ENCODE measurements around the gene CGNL1.

Gene CGNL1

DNA sequence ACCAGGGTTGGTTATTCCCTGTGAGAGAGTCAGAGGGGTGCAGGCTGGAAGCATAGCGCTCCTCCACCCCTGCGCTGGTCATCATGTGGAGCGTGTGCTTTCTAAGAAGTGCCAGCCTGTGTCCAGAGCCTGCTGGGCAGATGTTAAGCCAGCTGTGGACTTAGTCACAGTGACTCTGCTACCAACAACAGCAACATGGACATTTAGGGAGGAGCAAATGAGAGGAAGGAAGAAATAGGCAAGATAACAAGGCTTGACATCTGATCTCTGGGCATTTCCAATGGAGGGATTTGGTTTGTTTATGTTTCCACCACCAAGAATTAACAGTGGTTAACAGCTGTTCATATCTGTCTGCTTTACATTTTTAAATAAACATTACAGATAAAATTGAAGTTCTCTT, 179.0 kb downstream of the CGNL1 start:
- TF ChIP-seq, protein P1, sequence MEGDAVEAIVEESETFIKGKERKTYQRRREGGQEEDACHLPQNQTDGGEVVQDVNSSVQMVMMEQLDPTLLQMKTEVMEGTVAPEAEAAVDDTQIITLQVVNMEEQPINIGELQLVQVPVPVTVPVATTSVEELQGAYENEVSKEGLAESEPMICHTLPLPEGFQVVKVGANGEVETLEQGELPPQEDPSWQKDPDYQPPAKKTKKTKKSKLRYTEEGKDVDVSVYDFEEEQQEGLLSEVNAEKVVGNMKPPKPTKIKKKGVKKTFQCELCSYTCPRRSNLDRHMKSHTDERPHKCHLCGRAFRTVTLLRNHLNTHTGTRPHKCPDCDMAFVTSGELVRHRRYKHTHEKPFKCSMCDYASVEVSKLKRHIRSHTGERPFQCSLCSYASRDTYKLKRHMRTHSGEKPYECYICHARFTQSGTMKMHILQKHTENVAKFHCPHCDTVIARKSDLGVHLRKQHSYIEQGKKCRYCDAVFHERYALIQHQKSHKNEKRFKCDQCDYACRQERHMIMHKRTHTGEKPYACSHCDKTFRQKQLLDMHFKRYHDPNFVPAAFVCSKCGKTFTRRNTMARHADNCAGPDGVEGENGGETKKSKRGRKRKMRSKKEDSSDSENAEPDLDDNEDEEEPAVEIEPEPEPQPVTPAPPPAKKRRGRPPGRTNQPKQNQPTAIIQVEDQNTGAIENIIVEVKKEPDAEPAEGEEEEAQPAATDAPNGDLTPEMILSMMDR (IDR thresholded peaks at IDR 0.05; ENCODE audit: insufficient read depth, low read length, poor library complexity, severe bottlenecking) = no peak
- DNase-seq (ENCODE audit: extremely low read depth, insufficient read length) = no peak

DNA sequence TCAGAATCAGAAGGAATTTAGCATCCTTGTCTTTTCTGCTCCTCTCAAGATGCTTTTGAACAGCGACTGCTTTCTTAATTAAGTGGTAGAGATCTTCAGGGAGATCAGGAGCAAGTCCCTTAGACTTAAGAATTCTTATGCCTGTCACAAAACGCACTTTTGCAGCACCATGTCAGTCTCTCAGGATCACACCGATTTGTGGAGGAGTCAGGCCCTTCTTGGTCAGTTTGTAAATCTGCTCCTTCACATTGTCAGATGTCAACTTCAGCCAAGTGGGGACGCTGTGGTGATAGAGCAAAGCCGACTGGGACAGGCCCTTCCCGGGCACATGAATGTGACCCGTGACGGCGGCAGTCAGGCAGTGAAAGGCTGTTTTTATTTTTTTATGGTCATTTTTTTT, 179.7 kb downstream of the CGNL1 start:
- DNase-seq (ENCODE audit: extremely low read depth, insufficient read length) = no peak
- TF ChIP-seq, protein P1 (IDR thresholded peaks at IDR 0.05; ENCODE audit: insufficient read depth, low read length, poor library complexity, severe bottlenecking) = no peak
- H3K27me3 ChIP-seq (replicated peaks; ENCODE audit: control insufficient read depth, insufficient read depth, low read length) = no peaks in the 10 kb centered on the region; the same call in 1 of the 2 replicates

More for the DNA sequence above, 179.0 kb downstream of the CGNL1 start:
- H3K36me3 ChIP-seq (ENCODE audit: control insufficient read depth, insufficient read depth, low read length) = no peaks in the 10 kb centered on the region
- no peak overlapping the region for H3K4me3 ChIP-seq (replicated peaks; ENCODE audit: low read depth, low read length)
- H3K27me3 ChIP-seq (replicated peaks; ENCODE audit: control insufficient read depth, insufficient read depth, low read length) = no peaks in the 10 kb centered on the region; the same call in 1 of the 2 replicates

DNA sequence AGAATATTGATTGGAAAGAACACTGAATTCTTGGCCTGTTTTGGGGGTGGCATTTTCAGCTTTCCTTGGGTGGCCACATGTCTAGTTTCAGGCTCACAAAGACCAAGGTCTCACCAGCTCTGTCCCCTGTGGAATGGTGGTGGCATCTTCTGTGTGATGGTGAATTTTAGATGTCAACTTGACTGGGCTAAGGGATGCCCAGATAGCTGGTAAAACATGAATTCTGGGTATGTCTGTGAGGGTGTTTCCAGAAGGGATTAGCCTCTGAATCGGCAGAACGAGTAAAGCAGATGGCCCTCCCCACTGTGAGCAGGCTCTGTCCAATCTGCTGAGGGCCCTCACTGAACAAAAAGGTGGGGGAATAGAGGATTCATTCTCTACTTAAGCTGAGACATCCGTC, 181.0 kb downstream of the CGNL1 start:
- TF ChIP-seq, protein P1 (IDR thresholded peaks at IDR 0.05; ENCODE audit: insufficient read depth, low read length, poor library complexity, severe bottlenecking) = no peak
- no peaks in the 10 kb centered on the region; the same call in 1 of the 2 replicates for H3K27me3 ChIP-seq (replicated peaks; ENCODE audit: control insufficient read depth, insufficient read depth, low read length)
- no peak for DNase-seq (ENCODE audit: extremely low read depth, insufficient read length)
- no peaks in the 10 kb centered on the region for H3K36me3 ChIP-seq (ENCODE audit: control insufficient read depth, insufficient read depth, low read length)
- no peak overlapping the region for H3K4me3 ChIP-seq (replicated peaks; ENCODE audit: low read depth, low read length)

More for the DNA sequence above, 179.7 kb downstream of the CGNL1 start:
- Histone ChIP-seq H3K4me3 (replicated peaks; ENCODE audit: low read depth, low read length) (no peak overlapping the region), H3K36me3 (ENCODE audit: control insufficient read depth, insufficient read depth, low read length) (no peaks in the 10 kb centered on the region)

DNA sequence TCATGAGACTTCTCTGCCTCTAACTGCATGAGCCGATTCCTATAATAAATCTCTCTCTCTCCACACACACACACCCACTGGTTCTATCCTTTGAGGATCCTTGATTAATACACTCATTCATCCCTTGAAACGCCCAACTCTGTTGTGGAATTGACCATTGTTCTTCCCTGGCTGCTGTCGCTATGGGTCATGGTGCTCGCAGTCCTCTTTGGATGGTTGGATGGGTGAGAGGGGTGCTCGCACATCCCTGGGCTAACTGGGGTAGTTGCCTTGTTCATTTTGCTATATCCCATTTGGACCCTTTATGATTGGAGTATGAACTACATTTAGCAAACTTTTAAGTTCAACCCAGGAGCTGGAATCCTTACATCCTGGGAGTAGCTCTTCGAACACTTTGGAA, 181.5 kb downstream of the CGNL1 start:
- TF ChIP-seq, protein P1 (IDR thresholded peaks at IDR 0.05; ENCODE audit: insufficient read depth, low read length, poor library complexity, severe bottlenecking) = no peak
- Histone ChIP-seq H3K36me3 (ENCODE audit: control insufficient read depth, insufficient read depth, low read length) (no peaks in the 10 kb centered on the region), H3K27me3 (replicated peaks; ENCODE audit: control insufficient read depth, insufficient read depth, low read length) (no peaks in the 10 kb centered on the region; the same call in 1 of the 2 replicates), H3K4me3 (replicated peaks; ENCODE audit: low read depth, low read length) (no peak overlapping the region)
- DNase-seq (ENCODE audit: extremely low read depth, insufficient read length) = no peak

DNA sequence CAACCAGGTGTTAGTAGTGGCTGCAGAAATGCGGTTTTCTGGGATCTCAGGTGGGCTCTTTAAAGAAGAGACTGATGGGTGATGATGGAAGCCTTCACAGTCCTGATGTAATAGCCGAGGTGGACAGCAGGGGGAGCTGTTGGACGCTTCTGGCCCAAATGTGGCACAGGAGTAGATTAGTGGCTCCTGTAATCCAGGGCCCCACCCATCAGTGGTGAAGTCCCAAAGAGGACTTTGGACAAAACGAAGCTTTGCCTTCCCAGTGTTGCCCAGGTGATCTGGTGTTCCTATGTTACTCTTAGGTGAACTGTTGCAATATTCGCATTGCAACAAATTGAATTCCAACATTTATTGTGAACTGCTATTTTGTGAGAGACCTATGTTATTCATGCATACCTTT, 183.6 kb downstream of the CGNL1 start:
- no peak for DNase-seq (ENCODE audit: extremely low read depth, insufficient read length)
- TF ChIP-seq, protein P1 (IDR thresholded peaks at IDR 0.05; ENCODE audit: insufficient read depth, low read length, poor library complexity, severe bottlenecking) = peak; percentile 93
- Histone ChIP-seq H3K27me3 (replicated peaks; ENCODE audit: control insufficient read depth, insufficient read depth, low read length) (no peaks in the 10 kb centered on the region), H3K36me3 (ENCODE audit: control insufficient read depth, insufficient read depth, low read length) (no peaks in the 10 kb centered on the region), H3K4me3 (replicated peaks; ENCODE audit: low read depth, low read length) (no peak overlapping the region)
